IMR-90 (cell line): ENCODE results near the gene ZSWIM5. TPM values are rescaled to one million over a fixed set of nuclear protein-coding genes. Genes with fewer than 3 reads are reported as not detected.

Experiments
- ATAC-seq: fragments of 200-7000 bp; cut with Tn5 transposase; 2 replicates; pipeline ENCODE4 v1.9.1; 2020; ENCODE audit warnings: low read depth, mild to moderate bottlenecking, moderate library complexity
- BruUV-seq: library from RNA; stranded (reverse); fragments of 400-500 nt; replicated peaks from 2 replicates; lab custom pipeline; 2021; lab: Mats Ljungman, UMichigan
- CTCF ChIA-PET: fragments of 300-600 bp; formaldehyde crosslinking; extraction: SDS; loops from one replicate; lab custom pipeline; 2021; ENCODE audit warnings: antibody characterized with exemption; lab: Yijun Ruan, JAX
- POLR2A ChIA-PET: fragments of 300-600 bp; sonication (Branson Sonifier 250); formaldehyde crosslinking; loops from one replicate; lab custom pipeline; 2022; ENCODE audit warnings: antibody characterized with exemption; ENCODE audit not compliant: unreplicated experiment; lab: Charles Lee
- DNase-seq: peaks from one replicate; pipeline ENCODE4 v3.0.0; 2013
- H2AFZ ChIP-seq: replicated peaks from 2 replicates; pipeline ENCODE3; 2013; ENCODE audit warnings: low read length, mild to moderate bottlenecking; ENCODE audit not compliant: poor library complexity
- H2AK5ac ChIP-seq: 2 replicates; pipeline ENCODE4 v1.6.1; 2013; ENCODE audit warnings: low read depth, low read length, inconsistent platforms
- H2AK9ac ChIP-seq: replicated peaks from 2 replicates; pipeline ENCODE3; 2013; ENCODE audit warnings: mild to moderate bottlenecking, low read depth, low read length, moderate library complexity; ENCODE audit not compliant: poor library complexity
- H2BK120ac ChIP-seq: 2 replicates; pipeline ENCODE4 v1.6.1; 2013; ENCODE audit warnings: low read depth, low read length, inconsistent platforms
- H2BK15ac ChIP-seq: 3 replicates; pipeline ENCODE4 v1.6.1; 2013; ENCODE audit warnings: low read depth, low read length, inconsistent platforms
- H2BK20ac ChIP-seq: 2 replicates; pipeline ENCODE4 v1.6.1; 2013; ENCODE audit warnings: low read depth, mild to moderate bottlenecking, inconsistent platforms, low read length, moderate library complexity
- H2BK5ac ChIP-seq: 2 replicates; pipeline ENCODE4 v1.6.1; 2013; ENCODE audit warnings: mild to moderate bottlenecking, low read depth, low read length, inconsistent platforms; ENCODE audit not compliant: poor library complexity, severe bottlenecking
- H3K14ac ChIP-seq: replicated peaks from 2 replicates; pipeline ENCODE4 v1.6.1; 2013; ENCODE audit warnings: low read depth, low read length, inconsistent platforms
- H3K18ac ChIP-seq: 2 replicates; pipeline ENCODE4 v1.6.1; 2013; ENCODE audit warnings: low read depth, low read length, control low read depth
- H3K23ac ChIP-seq: 2 replicates; pipeline ENCODE4 v1.6.1; 2013; ENCODE audit warnings: low read depth, low read length, inconsistent platforms
- H3K27ac ChIP-seq: 2 replicates; pipeline ENCODE4 v1.5.1; 2013; ENCODE audit warnings: mild to moderate bottlenecking, control low read depth, low read length; ENCODE audit not compliant: insufficient read depth
- H3K27me3 ChIP-seq: 2 replicates; pipeline ENCODE4 v1.6.1; 2013; ENCODE audit warnings: low read length; ENCODE audit not compliant: control insufficient read depth, insufficient read depth
- H3K36me3 ChIP-seq: 2 replicates; pipeline ENCODE4 v1.6.1; 2013; ENCODE audit warnings: low read length, mixed read lengths; ENCODE audit not compliant: control insufficient read depth, insufficient read depth
- H3K4ac ChIP-seq: 2 replicates; pipeline ENCODE4 v1.6.1; 2013; ENCODE audit warnings: low read depth, low read length, inconsistent platforms
- H3K4me1 ChIP-seq: 2 replicates; pipeline ENCODE4 v1.6.1; 2013; ENCODE audit warnings: low read length, mixed read lengths; ENCODE audit not compliant: control insufficient read depth, insufficient read depth
- H3K4me2 ChIP-seq: 2 replicates; pipeline ENCODE4 v1.6.1; 2013; ENCODE audit warnings: low read depth, mild to moderate bottlenecking, control low read depth, low read length, moderate library complexity
- H3K4me3 ChIP-seq: 2 replicates; pipeline ENCODE4 v1.5.1; 2013; ENCODE audit warnings: low read depth, mild to moderate bottlenecking, control low read depth, low read length, moderate library complexity; ENCODE audit not compliant: insufficient read depth
- H3K56ac ChIP-seq: 2 replicates; pipeline ENCODE4 v1.6.1; 2013; ENCODE audit warnings: low read length, inconsistent platforms; ENCODE audit not compliant: insufficient read depth; ENCODE audit errors: extremely low read depth
- H3K79me1 ChIP-seq, 2 experiments: 2 replicates each; pipeline ENCODE4 v1.6.1; 2013; ENCODE audit warnings: low read length in 2 of 2, inconsistent platforms in 1 of 2, low read depth in 1 of 2
- H3K9ac ChIP-seq: 2 replicates; pipeline ENCODE4 v1.6.1; 2013; ENCODE audit warnings: low read depth, low read length, control low read depth
- H3K9me1 ChIP-seq: 2 replicates; pipeline ENCODE4 v1.6.1; 2013; ENCODE audit warnings: low read length, inconsistent platforms; ENCODE audit not compliant: insufficient read depth
- H3K9me3 ChIP-seq: 2 replicates; pipeline ENCODE4 v1.6.1; 2013; ENCODE audit warnings: low read length; ENCODE audit not compliant: control insufficient read depth, insufficient read depth
- H4K20me1 ChIP-seq: 2 replicates; pipeline ENCODE4 v1.6.1; 2013; ENCODE audit warnings: low read length, inconsistent platforms; ENCODE audit not compliant: insufficient read depth
- H4K5ac ChIP-seq: 2 replicates; pipeline ENCODE4 v1.6.1; 2013; ENCODE audit warnings: mild to moderate bottlenecking, low read depth, low read length, control low read depth
- H4K8ac ChIP-seq, 2 experiments: 2 replicates each; pipeline ENCODE4 v1.6.1; 2013; ENCODE audit warnings: low read depth in 2 of 2, low read length in 2 of 2, control low read depth in 1 of 2, inconsistent platforms in 1 of 2
- H4K91ac ChIP-seq: 2 replicates; pipeline ENCODE4 v1.6.1; 2013; ENCODE audit warnings: low read depth, low read length, inconsistent platforms; ENCODE audit not compliant: insufficient read depth
- SMC3 ChIP-seq: fragments of 150-350 bp; IDR thresholded peaks from 2 replicates; pipeline ENCODE4 v1.6.1; 2016; ENCODE audit warnings: low read depth, mild to moderate bottlenecking, antibody characterized with exemption, low read length, moderate library complexity
- WGBS, 2 experiments: methylation state at CpG; one replicate each; pipeline versions ENCODE4 v1.1.5 to v1.1.7; 2013; ENCODE audit warnings: missing lambda C conversion rate in 2 of 2; ENCODE audit not compliant: insufficient read length in 1 of 2; ENCODE audit errors: extremely low coverage in 2 of 2; 5-methylcytosine and 5-hydroxymethylcytosine counted together
- dilution Hi-C: fragments of 300-500 bp; cut with HindIII; formaldehyde crosslinking; loops from one replicate; pipeline ENCODE4 v1.14.3; 2018; ENCODE audit warnings: low sequenced_read_pairs; ENCODE audit not compliant: unreplicated experiment
- in situ Hi-C: fragments of 300-500 bp; cut with MboI; formaldehyde crosslinking; loops from 3 replicates; pipeline ENCODE4 v1.14.3; 2019; ENCODE audit warnings: low sequenced_read_pairs, inconsistent platforms, mixed read lengths
- intact Hi-C: fragments of 100-400 bp; cut with micrococcal nuclease; formaldehyde crosslinking; loops from 2 replicates; pipeline ENCODE4 v1.10.0; 2022
- polyA plus RNA-seq, 3 experiments: library from polyadenylated mRNA; depleted of rRNA; stranded (reverse); fragments of >200 nt; gene quantifications; 2 replicates each; pipeline ENCODE4 v1.2.3, GENCODE V29; 2012; ENCODE audit warnings: low replicate concordance in 1 of 3
- total RNA-seq: library from RNA; depleted of rRNA; stranded (reverse); fragments of >200 nt; gene quantifications from 2 replicates; pipeline ENCODE4 v1.2.3, GENCODE V29; 2012

ZSWIM5 gene
- total and polyA plus RNA-seq, 2 of the 4 experiments (the other 2 are of a cell fraction), result under 0.01 to 0.03 TPM

- H3K23ac ChIP-seq, result no peak overlapping the region
- no peaks in the 10 kb centered on the region for H3K4me1 ChIP-seq
- CTCF ChIA-PET, result no interaction called here
- POLR2A ChIA-PET, result no interaction called here
- in situ Hi-C loops, result no loop called here
- H2BK20ac ChIP-seq, result no peak overlapping the region
- no peaks in the 10 kb centered on the region for H3K27me3 ChIP-seq
- peaks cover 5% of the 10 kb centered on the region; the same call in 1 of the 2 replicates for H3K9me1 ChIP-seq
- no peak overlapping the region for H3K18ac ChIP-seq
- H2AK5ac ChIP-seq, result no peak overlapping the region
- H2BK120ac ChIP-seq, result no peak overlapping the region
- H3K56ac ChIP-seq, result no peak overlapping the region
- H2BK15ac ChIP-seq, result no peak overlapping the region
- no peak overlapping the region for H2BK5ac ChIP-seq
- H3K9me3 ChIP-seq, result no peaks in the 10 kb centered on the region
- no peak overlapping the region for H3K4ac ChIP-seq
- H3K4me3 ChIP-seq, result no peak overlapping the region
- no peak overlapping the region for H3K27ac ChIP-seq
- TF ChIP-seq SMC3, result no peak
- no peak overlapping the region for H3K4me2 ChIP-seq
- DNase-seq (no peak), ATAC-seq (no peak)
- H4K5ac ChIP-seq, result no peak overlapping the region
- H2AK9ac ChIP-seq, result no peak overlapping the region
- H3K9ac ChIP-seq, result no peak overlapping the region
- H2AFZ ChIP-seq, result no peak overlapping the region
- H3K36me3 ChIP-seq, result peaks cover 69% of the 10 kb centered on the region
- dilution Hi-C loops, result no loop called here
- intact Hi-C loops, result no loop called here
- H4K8ac ChIP-seq, result no peak overlapping the region
- H4K20me1 ChIP-seq, result no peaks in the 10 kb centered on the region
- WGBS, 2 experiments, result no CpG with 5 or more reads among the region's 7 CpGs
- H3K79me1 ChIP-seq, result peaks cover 5 to 13% of the 10 kb centered on the region in 2 experiments
- H4K91ac ChIP-seq, result no peak overlapping the region
- BruUV-seq, result no TSS peak
- H3K14ac ChIP-seq, result no peak overlapping the region
These were observed 202.0 kb downstream of the ZSWIM5 start for GRCh38 chr1:45004281-45004920.
